Vagina (tissue), 2 donors: Measurements from ENCODE around the gene SQOR. TPM values are rescaled to one million over a fixed set of nuclear protein-coding genes. Genes with fewer than 3 reads are reported as not detected.

Source experiments
- DNase-seq, 2 donors: peaks; one replicate each; pipeline ENCODE4 v3.0.0-alpha.2; 2017; ENCODE audit errors: extremely low spot score in 2 of 2
- H3K27ac ChIP-seq: fragments of 200-600 bp; sonication (generic); one replicate; pipeline ENCODE4 v1.5.1; 2019
- H3K27me3 ChIP-seq: fragments of 200-600 bp; sonication (generic); one replicate; pipeline ENCODE4 v1.5.1; 2019
- H3K36me3 ChIP-seq, 2 donors: fragments of 200-600 bp; sonication (generic); one replicate each; pipeline ENCODE4 v1.5.1; 2017 to 2019
- H3K4me1 ChIP-seq: fragments of 200-600 bp; sonication (generic); one replicate; pipeline ENCODE4 v1.5.1; 2019
- H3K4me3 ChIP-seq, 2 donors: fragments of 200-600 bp; sonication (generic); 1 replicate in 1 of 2; 2 replicates in 1 of 2; pipeline ENCODE4 v1.5.1; 2016 to 2019
- H3K9me3 ChIP-seq: fragments of 200-600 bp; sonication (generic); one replicate; pipeline ENCODE4 v1.5.1; 2019
- POLR2A ChIP-seq, 2 donors: fragments of 450-650 bp; IDR thresholded peaks; one replicate each; pipeline ENCODE4 v1.6.1; 2017; ENCODE audit warnings: antibody characterized with exemption in 2 of 2, mild to moderate bottlenecking in 2 of 2, moderate library complexity in 2 of 2
- POLR2AphosphoS5 ChIP-seq, 2 donors: sonication (generic); formaldehyde crosslinking; IDR thresholded peaks; one replicate each; pipeline ENCODE4 v1.9.0; 2017; ENCODE audit warnings: antibody characterized with exemption in 2 of 2, mild to moderate bottlenecking in 2 of 2, low read depth in 1 of 2; ENCODE audit not compliant: insufficient read depth in 1 of 2
- intact Hi-C: fragments of 100-400 bp; cut with DNase I; formaldehyde crosslinking; loops from one replicate; pipeline ENCODE4 v1.15.1; 2023
- total RNA-seq: library from RNA; depleted of rRNA; stranded (reverse); fragments of >200 nt; gene quantifications from one replicate; pipeline ENCODE4 v1.2.3, GENCODE V29; 2016
- TF ChIP-seq, protein P1 (sequence below), 3 experiments: fragments of 450-650 bp in 2 of 3; fragments of 200-600 bp in 1 of 3; sonication (generic) in 1 of 3; IDR thresholded peaks; one replicate each; pipeline ENCODE4 v1.5.1; 2017 to 2019; ENCODE audit warnings: antibody characterized with exemption in 3 of 3, mild to moderate bottlenecking in 2 of 3, moderate library complexity in 2 of 3

SQOR gene
- total RNA-seq, 1 donor from 2014 or later = 52.8 TPM

DNA sequence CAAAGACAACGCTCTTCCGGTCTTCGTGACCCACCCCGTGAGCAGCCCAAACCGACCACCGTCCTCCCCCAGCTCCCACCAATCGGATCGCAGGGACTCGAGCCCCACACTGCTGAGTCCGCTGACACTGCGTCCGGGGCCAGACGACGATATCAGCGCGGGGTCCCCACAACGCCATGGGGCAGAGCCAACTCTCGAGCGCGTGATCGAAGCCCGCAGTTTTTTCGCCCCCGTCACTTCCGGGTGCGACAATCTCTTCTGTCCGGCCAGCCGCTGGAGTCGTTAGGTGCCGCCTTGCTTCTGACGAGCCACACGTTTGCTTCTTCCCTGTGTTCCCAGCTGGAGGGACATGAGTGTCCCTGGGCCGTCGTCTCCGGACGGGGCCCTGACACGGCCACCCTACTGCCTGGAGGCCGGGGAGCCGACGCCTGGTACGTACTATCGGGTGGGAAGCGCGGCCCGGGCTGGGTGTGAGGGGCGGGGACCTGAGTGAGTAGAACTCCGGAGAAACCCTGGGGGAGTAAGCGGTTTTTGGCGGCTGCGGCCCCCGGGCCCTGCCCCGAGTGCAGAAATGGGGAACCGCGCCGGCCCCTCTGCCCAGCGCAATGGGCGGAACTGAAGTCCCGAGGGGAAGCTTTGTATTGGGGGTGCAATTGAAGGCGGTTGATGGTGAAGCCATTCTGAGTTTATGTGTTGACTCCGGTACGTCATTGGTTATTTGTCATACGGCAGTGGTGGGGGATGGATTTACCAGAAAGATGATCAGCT lies 47.5 kb upstream of the SQOR start, which contains the start of gene BLOC1S6:
TSS of gene BLOC1S6 (plus strand) at position 285 of the 768 bp plus-strand sequence. CDS start at position 350, 65 bp downstream.
- intact Hi-C loops = no loop called here
- H3K36me3 ChIP-seq = peaks cover 0 to 2% of the 10 kb centered on the region in 2 donors
- peak within 1 kb of the TSS; percentile 77 to 94 for H3K4me3 ChIP-seq
- H3K27me3 ChIP-seq = no peaks in the 10 kb centered on the region
- H3K27ac ChIP-seq = peak within 1 kb of the TSS; percentile 97
- peak; percentile 94 to 97 for DNase-seq
- TF ChIP-seq, protein P1, sequence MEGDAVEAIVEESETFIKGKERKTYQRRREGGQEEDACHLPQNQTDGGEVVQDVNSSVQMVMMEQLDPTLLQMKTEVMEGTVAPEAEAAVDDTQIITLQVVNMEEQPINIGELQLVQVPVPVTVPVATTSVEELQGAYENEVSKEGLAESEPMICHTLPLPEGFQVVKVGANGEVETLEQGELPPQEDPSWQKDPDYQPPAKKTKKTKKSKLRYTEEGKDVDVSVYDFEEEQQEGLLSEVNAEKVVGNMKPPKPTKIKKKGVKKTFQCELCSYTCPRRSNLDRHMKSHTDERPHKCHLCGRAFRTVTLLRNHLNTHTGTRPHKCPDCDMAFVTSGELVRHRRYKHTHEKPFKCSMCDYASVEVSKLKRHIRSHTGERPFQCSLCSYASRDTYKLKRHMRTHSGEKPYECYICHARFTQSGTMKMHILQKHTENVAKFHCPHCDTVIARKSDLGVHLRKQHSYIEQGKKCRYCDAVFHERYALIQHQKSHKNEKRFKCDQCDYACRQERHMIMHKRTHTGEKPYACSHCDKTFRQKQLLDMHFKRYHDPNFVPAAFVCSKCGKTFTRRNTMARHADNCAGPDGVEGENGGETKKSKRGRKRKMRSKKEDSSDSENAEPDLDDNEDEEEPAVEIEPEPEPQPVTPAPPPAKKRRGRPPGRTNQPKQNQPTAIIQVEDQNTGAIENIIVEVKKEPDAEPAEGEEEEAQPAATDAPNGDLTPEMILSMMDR (IDR thresholded peaks at IDR 0.05) = no peak
- TF ChIP-seq POLR2AphosphoS5 (IDR thresholded peaks at IDR 0.05; ENCODE audit: insufficient read depth in 1 of 2, low read depth in 1 of 2) = peak; percentile 85 to 96
- H3K9me3 ChIP-seq = no peaks in the 10 kb centered on the region
- peaks cover 62% of the 10 kb centered on the region for H3K4me1 ChIP-seq

DNA sequence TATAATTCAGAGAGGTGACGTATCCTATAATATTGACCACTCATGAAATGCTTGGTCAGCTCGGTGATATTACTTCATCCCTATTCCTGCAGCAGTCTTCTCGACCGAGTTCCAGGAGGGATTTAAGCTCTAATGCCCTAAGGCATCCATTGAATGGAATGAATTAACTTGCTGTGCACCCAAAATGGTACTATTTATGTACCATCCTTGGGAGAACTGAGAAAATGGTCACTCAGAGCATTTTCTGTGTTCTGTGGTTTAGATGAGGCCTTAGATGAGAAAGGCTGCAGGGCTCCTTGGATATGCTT lies 47.0 kb upstream of the SQOR start:
- Histone ChIP-seq H3K27me3 (no peaks in the 10 kb centered on the region), H3K27ac (peak overlapping the region; percentile 97), H3K4me3 (peak overlapping the region; percentile 77 to 94), H3K36me3 (peaks cover 0 to 6% of the 10 kb centered on the region in 2 donors), H3K4me1 (peaks cover 67% of the 10 kb centered on the region), H3K9me3 (no peaks in the 10 kb centered on the region)
- no peak for TF ChIP-seq POLR2AphosphoS5 (IDR thresholded peaks at IDR 0.05; ENCODE audit: insufficient read depth in 1 of 2, low read depth in 1 of 2)
- TF ChIP-seq, protein P1 (IDR thresholded peaks at IDR 0.05) = no peak
- TF ChIP-seq POLR2A (IDR thresholded peaks at IDR 0.05) = no peak
- DNase-seq = no peak
- intact Hi-C loops = no loop called here

- intact Hi-C loops = no loop called here
- Histone ChIP-seq H3K27me3 (no peaks in the 10 kb centered on the region), H3K27ac (peak overlapping the region; percentile 97), H3K4me3 (peak overlapping the region; percentile 77 to 94), H3K4me1 (peaks cover 68% of the 10 kb centered on the region), H3K9me3 (no peaks in the 10 kb centered on the region), H3K36me3 (peaks cover 0 to 6% of the 10 kb centered on the region in 2 donors)
- no peak for DNase-seq
- TF ChIP-seq, protein P1 (IDR thresholded peaks at IDR 0.05) = no peak
- TF ChIP-seq POLR2A (IDR thresholded peaks at IDR 0.05) (no peak), POLR2AphosphoS5 (IDR thresholded peaks at IDR 0.05; ENCODE audit: insufficient read depth in 1 of 2, low read depth in 1 of 2) (no peak)
These were observed 46.5 kb upstream of the SQOR start for GRCh38 chr15:45588219-45588875.

DNA sequence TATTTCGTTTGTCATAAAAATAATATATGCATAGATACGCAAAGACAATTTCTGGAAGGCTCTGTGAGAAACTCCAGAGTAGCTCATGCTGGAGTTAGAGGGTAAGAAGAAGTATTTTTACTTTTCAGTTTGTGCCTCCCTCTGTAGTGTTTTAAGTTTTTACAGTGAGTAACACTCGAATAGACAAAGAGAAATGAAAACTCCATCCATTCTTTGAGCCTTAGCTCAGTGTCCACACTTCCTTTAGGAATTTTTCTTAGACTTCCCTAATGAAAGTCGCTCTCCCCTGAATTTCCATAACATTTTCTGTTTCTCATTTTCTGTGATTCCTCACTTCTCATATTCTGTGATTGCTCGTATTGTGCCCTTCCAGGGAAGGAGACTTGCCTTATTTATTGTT lies 45.6 kb upstream of the SQOR start:
- Histone ChIP-seq H3K36me3 (peaks cover 0 to 7% of the 10 kb centered on the region in 2 donors), H3K4me3 (no peak overlapping the region), H3K27me3 (no peaks in the 10 kb centered on the region), H3K9me3 (no peaks in the 10 kb centered on the region), H3K4me1 (peaks cover 68% of the 10 kb centered on the region), H3K27ac (no peak overlapping the region)
- intact Hi-C loops = no loop called here
- no peak for TF ChIP-seq POLR2AphosphoS5 (IDR thresholded peaks at IDR 0.05; ENCODE audit: insufficient read depth in 1 of 2, low read depth in 1 of 2)
- TF ChIP-seq POLR2A (IDR thresholded peaks at IDR 0.05) = no peak
- TF ChIP-seq, protein P1 (IDR thresholded peaks at IDR 0.05) = no peak
- DNase-seq = no peak

DNA sequence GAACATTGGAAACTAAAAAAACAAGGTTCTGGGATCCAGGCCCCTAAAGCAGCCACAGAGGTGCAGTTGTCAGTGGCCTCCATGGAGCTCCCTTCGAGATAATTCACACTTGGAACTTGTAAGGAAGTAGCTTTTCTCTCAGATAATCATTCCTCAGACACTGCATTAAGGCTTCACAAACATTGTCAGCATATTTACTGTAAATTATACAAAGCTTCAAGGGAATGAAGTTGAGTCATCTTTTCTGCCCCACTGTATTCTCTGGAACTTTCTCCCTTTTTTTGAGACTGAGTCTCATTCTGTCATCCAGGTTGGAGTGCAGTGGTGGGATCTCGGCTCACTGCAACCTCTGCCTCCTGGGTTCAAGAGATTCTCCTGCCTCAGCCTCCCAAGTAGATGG lies 40.5 kb upstream of the SQOR start:
- Histone ChIP-seq H3K27me3 (no peaks in the 10 kb centered on the region), H3K36me3 (peaks cover 0 to 25% of the 10 kb centered on the region in 2 donors), H3K27ac (no peak overlapping the region), H3K9me3 (no peaks in the 10 kb centered on the region), H3K4me3 (no peak overlapping the region), H3K4me1 (peaks cover 38% of the 10 kb centered on the region)
- DNase-seq = no peak
- TF ChIP-seq POLR2AphosphoS5 (IDR thresholded peaks at IDR 0.05; ENCODE audit: insufficient read depth in 1 of 2, low read depth in 1 of 2) (no peak), POLR2A (IDR thresholded peaks at IDR 0.05) (no peak)
- TF ChIP-seq, protein P1 (IDR thresholded peaks at IDR 0.05) = no peak
- intact Hi-C loops = no loop called here
